HCT116 (cell line): ENCODE measurements around the gene LSAMP. TPM values are rescaled to one million over a fixed set of nuclear protein-coding genes. Genes with fewer than 3 reads are reported as not detected.

Experiments used
- ATAC-seq: fragments of 200-7000 bp; cut with Tn5 transposase; 2 replicates; pipeline ENCODE4 v1.9.1; 2020; ENCODE audit warnings: mild to moderate bottlenecking, moderate library complexity
- BruUV-seq: library from RNA; stranded (reverse); fragments of 400-500 nt; replicated peaks from 2 replicates; lab custom pipeline; 2021; lab: Mats Ljungman, UMichigan
- CTCF ChIA-PET: fragments of 300-600 bp; sonication (Branson Sonifier 250); formaldehyde crosslinking; loops from one replicate; lab custom pipeline; 2021; ENCODE audit warnings: antibody characterized with exemption; lab: Charles Lee
- POLR2A ChIA-PET: fragments of 300-600, 350-600 bp; sonication (Branson Sonifier 250); formaldehyde crosslinking; loops from one replicate; lab custom pipeline; 2021; ENCODE audit warnings: antibody characterized with exemption; lab: Charles Lee
- RAD21 ChIA-PET, 2 experiments: fragments of 300-600 bp; sonication (Branson Sonifier 250); formaldehyde crosslinking; loops; one replicate each; lab custom pipeline; 2023; ENCODE audit warnings: low total read pairs in 2 of 2; ENCODE audit not compliant: uncharacterized antibody in 2 of 2, unreplicated experiment in 2 of 2, low non-redundant PET in 1 of 2; lab: Charles Lee
- DNase-seq: peaks from one replicate; pipeline ENCODE4 v3.0.0-alpha.2; 2010; ENCODE audit warnings: low read depth, low spot score
- H2AFZ ChIP-seq: fragments of 200-600 bp; shearing (Covaris generic), sonication (generic); 2 replicates; pipeline ENCODE4 v1.6.1; 2017; ENCODE audit warnings: low read depth, mixed run types, mixed read lengths, antibody characterized with exemption, low read length; ENCODE audit not compliant: poor library complexity, severe bottlenecking
- H3K27ac ChIP-seq: 2 replicates; pipeline ENCODE4 v1.5.1; 2012; ENCODE audit warnings: low read depth, low read length
- H3K27me3 ChIP-seq: fragments of 200-600 bp; sonication (generic); 2 replicates; pipeline ENCODE4 v1.6.1; 2016; ENCODE audit warnings: mixed run types, low read length, mixed read lengths; ENCODE audit not compliant: insufficient read depth
- H3K36me3 ChIP-seq, 2 experiments: fragments of 200-500 bp in 1 of 2; fragments of 200-600 bp in 1 of 2; sonication (Bioruptor generic) in 1 of 2; sonication (generic) in 1 of 2; 2 replicates each; pipeline versions ENCODE4 v1.5.1 to v1.6.1; 2014 to 2016; ENCODE audit warnings: low read length in 2 of 2, inconsistent platforms in 1 of 2, mixed read lengths in 1 of 2, mixed run types in 1 of 2; ENCODE audit not compliant: insufficient read depth in 2 of 2, control insufficient read depth in 1 of 2
- H3K4me1 ChIP-seq, 2 experiments: fragments of 200-600 bp in 1 of 2; sonication (generic) in 1 of 2; 2 replicates each; pipeline versions ENCODE4 v1.5.1 to v1.6.1; 2012 to 2017; ENCODE audit warnings: low read length in 2 of 2, inconsistent platforms in 1 of 2, mild to moderate bottlenecking in 1 of 2, mixed read lengths in 1 of 2, mixed run types in 1 of 2, moderate library complexity in 1 of 2; ENCODE audit not compliant: insufficient read depth in 2 of 2, control insufficient read depth in 1 of 2
- H3K4me2 ChIP-seq: fragments of 200-600 bp; sonication (generic); 2 replicates; pipeline ENCODE4 v1.6.1; 2017; ENCODE audit warnings: mixed run types, low read length, mixed read lengths
- H3K4me3 ChIP-seq, 2 experiments: fragments of 200-600 bp in 1 of 2; sonication (generic) in 1 of 2; replicated peaks in 1 of 2; 2 replicates each; pipeline ENCODE4 v1.5.1; 2011 to 2016; ENCODE audit warnings: low read length in 2 of 2, control low read depth in 1 of 2, low read depth in 1 of 2, mild to moderate bottlenecking in 1 of 2, mixed read lengths in 1 of 2, mixed run types in 1 of 2
- H3K79me2 ChIP-seq: fragments of 200-600 bp; sonication (generic); 2 replicates; pipeline ENCODE4 v1.6.1; 2017; ENCODE audit warnings: mild to moderate bottlenecking, mixed run types, low read length, moderate library complexity, mixed read lengths; ENCODE audit not compliant: insufficient read depth
- H3K9ac ChIP-seq: fragments of 200-600 bp; sonication (generic); 2 replicates; pipeline ENCODE4 v1.6.1; 2016; ENCODE audit warnings: low read length, mixed read lengths
- H3K9me2 ChIP-seq: fragments of 200-600 bp; sonication (generic), shearing (Covaris generic); 2 replicates; pipeline ENCODE4 v1.6.1; 2017; ENCODE audit warnings: mixed run types, mild to moderate bottlenecking, moderate library complexity; ENCODE audit not compliant: insufficient read depth
- H3K9me3 ChIP-seq, 2 experiments: fragments of 200-500 bp in 1 of 2; fragments of 200-600 bp in 1 of 2; sonication (Bioruptor generic) in 1 of 2; sonication (generic) in 1 of 2; 2 replicates each; pipeline ENCODE4 v1.6.1; 2014 to 2017; ENCODE audit warnings: low read length in 2 of 2, mixed read lengths in 2 of 2, inconsistent platforms in 1 of 2, low read depth in 1 of 2, mild to moderate bottlenecking in 1 of 2, mixed run types in 1 of 2, moderate library complexity in 1 of 2; ENCODE audit not compliant: control insufficient read depth in 1 of 2, insufficient read depth in 1 of 2
- H4K20me1 ChIP-seq: fragments of 200-600 bp; sonication (generic), shearing (Covaris generic); 2 replicates; pipeline ENCODE4 v1.6.1; 2017; ENCODE audit warnings: mixed run types, mild to moderate bottlenecking, moderate library complexity; ENCODE audit not compliant: insufficient read depth
- CBX3 ChIP-seq: IDR thresholded peaks from 2 replicates; pipeline ENCODE4 v1.6.1; 2012; ENCODE audit warnings: low read depth
- EZH2phosphoT487 ChIP-seq: fragments of 200-600 bp; IDR thresholded peaks from 2 replicates; pipeline ENCODE4 v1.6.1; 2018; ENCODE audit warnings: antibody characterized with exemption, borderline replicate concordance
- SP1 ChIP-seq: IDR thresholded peaks from 2 replicates; pipeline ENCODE4 v1.6.1; 2012; ENCODE audit warnings: low read depth
- TCF7L2 ChIP-seq: IDR thresholded peaks from 2 replicates; pipeline ENCODE4 v1.7.0; 2011; ENCODE audit warnings: borderline replicate concordance, inconsistent platforms; ENCODE audit not compliant: insufficient read depth, insufficient read length; ENCODE audit errors: extremely low read depth
- YY1 ChIP-seq: IDR thresholded peaks from 2 replicates; pipeline ENCODE4 v1.6.1; 2011; ENCODE audit warnings: low read length, low read depth, moderate library complexity, mild to moderate bottlenecking; ENCODE audit not compliant: insufficient replicate concordance; ENCODE audit errors: extremely low read depth
- ZNF274 ChIP-seq: fragments of 200-500 bp; sonication (Bioruptor generic); IDR thresholded peaks from 2 replicates; pipeline ENCODE4 v1.6.1; 2014; ENCODE audit warnings: mild to moderate bottlenecking, low read depth, low read length, inconsistent platforms
- intact Hi-C: fragments of 100-400 bp; cut with micrococcal nuclease; formaldehyde crosslinking; loops from 2 replicates; pipeline ENCODE4 v1.10.0; 2022
- total RNA-seq: library from RNA; stranded (reverse); gene quantifications from one replicate; pipeline ENCODE4 v1.2.1, GENCODE V29; 2021; ENCODE audit not compliant: unreplicated experiment
- TF ChIP-seq, protein P1 (sequence below): IDR thresholded peaks from 2 replicates; pipeline ENCODE4 v1.6.1; 2012; ENCODE audit warnings: low read depth
- TF ChIP-seq, protein P2 (sequence below): IDR thresholded peaks from 2 replicates; pipeline ENCODE4 v1.6.1; 2012
- TF ChIP-seq, protein P3 (sequence below), 3 experiments: fragments of 200-600 bp in 1 of 3; sonication (generic) in 1 of 3; IDR thresholded peaks in 2 of 3; conservative IDR thresholded peaks in 1 of 3; 2 replicates each; pipeline ENCODE4 v1.5.1; 2012 to 2017; ENCODE audit warnings: low read depth in 2 of 3, low read length in 2 of 3, antibody characterized with exemption in 1 of 3, borderline replicate concordance in 1 of 3, control low read depth in 1 of 3, mild to moderate bottlenecking in 1 of 3, mixed read lengths in 1 of 3, mixed run types in 1 of 3, moderate library complexity in 1 of 3; ENCODE audit not compliant: insufficient read depth in 1 of 3

The LSAMP gene
- total RNA-seq, 1 experiment from 2014 or later = 0.25 TPM

DNA sequence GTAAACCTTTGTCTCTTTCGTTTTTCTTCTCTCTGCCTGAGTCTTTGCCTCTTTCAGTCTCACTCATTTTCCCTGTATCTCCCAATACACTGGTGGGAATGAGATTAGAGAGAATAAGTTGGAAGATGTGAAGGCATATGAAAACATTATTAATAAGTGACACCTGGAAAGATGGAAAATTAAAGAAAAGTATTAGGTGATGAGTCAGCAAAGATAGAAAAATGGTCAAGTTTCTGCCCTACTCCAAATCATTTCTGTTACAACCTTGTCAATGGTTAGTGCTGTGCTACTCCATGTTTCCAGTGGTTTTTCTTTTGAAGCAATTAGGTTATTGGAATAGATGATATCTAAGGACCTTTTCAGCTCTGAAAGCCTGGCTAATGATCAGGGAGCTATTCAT, 252.8 kb downstream of the LSAMP start:
- no peaks in the 10 kb centered on the region for H3K36me3 ChIP-seq
- no peak for TF ChIP-seq CBX3
- TF ChIP-seq, protein P1, sequence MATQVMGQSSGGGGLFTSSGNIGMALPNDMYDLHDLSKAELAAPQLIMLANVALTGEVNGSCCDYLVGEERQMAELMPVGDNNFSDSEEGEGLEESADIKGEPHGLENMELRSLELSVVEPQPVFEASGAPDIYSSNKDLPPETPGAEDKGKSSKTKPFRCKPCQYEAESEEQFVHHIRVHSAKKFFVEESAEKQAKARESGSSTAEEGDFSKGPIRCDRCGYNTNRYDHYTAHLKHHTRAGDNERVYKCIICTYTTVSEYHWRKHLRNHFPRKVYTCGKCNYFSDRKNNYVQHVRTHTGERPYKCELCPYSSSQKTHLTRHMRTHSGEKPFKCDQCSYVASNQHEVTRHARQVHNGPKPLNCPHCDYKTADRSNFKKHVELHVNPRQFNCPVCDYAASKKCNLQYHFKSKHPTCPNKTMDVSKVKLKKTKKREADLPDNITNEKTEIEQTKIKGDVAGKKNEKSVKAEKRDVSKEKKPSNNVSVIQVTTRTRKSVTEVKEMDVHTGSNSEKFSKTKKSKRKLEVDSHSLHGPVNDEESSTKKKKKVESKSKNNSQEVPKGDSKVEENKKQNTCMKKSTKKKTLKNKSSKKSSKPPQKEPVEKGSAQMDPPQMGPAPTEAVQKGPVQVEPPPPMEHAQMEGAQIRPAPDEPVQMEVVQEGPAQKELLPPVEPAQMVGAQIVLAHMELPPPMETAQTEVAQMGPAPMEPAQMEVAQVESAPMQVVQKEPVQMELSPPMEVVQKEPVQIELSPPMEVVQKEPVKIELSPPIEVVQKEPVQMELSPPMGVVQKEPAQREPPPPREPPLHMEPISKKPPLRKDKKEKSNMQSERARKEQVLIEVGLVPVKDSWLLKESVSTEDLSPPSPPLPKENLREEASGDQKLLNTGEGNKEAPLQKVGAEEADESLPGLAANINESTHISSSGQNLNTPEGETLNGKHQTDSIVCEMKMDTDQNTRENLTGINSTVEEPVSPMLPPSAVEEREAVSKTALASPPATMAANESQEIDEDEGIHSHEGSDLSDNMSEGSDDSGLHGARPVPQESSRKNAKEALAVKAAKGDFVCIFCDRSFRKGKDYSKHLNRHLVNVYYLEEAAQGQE = no peak
- TF ChIP-seq, protein P2, sequence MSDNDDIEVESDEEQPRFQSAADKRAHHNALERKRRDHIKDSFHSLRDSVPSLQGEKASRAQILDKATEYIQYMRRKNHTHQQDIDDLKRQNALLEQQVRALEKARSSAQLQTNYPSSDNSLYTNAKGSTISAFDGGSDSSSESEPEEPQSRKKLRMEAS = no peak
- no peak for TF ChIP-seq ZNF274
- no peak for TF ChIP-seq TCF7L2
- TF ChIP-seq EZH2phosphoT487 = no peak
- TF ChIP-seq SP1 = no peak
- no peak for TF ChIP-seq YY1
- TF ChIP-seq, protein P3, sequence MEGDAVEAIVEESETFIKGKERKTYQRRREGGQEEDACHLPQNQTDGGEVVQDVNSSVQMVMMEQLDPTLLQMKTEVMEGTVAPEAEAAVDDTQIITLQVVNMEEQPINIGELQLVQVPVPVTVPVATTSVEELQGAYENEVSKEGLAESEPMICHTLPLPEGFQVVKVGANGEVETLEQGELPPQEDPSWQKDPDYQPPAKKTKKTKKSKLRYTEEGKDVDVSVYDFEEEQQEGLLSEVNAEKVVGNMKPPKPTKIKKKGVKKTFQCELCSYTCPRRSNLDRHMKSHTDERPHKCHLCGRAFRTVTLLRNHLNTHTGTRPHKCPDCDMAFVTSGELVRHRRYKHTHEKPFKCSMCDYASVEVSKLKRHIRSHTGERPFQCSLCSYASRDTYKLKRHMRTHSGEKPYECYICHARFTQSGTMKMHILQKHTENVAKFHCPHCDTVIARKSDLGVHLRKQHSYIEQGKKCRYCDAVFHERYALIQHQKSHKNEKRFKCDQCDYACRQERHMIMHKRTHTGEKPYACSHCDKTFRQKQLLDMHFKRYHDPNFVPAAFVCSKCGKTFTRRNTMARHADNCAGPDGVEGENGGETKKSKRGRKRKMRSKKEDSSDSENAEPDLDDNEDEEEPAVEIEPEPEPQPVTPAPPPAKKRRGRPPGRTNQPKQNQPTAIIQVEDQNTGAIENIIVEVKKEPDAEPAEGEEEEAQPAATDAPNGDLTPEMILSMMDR (IDR thresholded peaks at IDR 0.05 in 2 of 3, conservative IDR thresholded peaks at IDR 0.05 in 1 of 3; ENCODE audit: borderline replicate concordance in 1 of 3, insufficient read depth in 1 of 3, low read depth in 2 of 3, low read length in 2 of 3) = no peak
- TF ChIP-seq, all 23 proteins: peak for 0
- no peaks in the 10 kb centered on the region for H3K4me1 ChIP-seq
- DNase-seq (no peak), ATAC-seq (no peak)
- no peaks in the 10 kb centered on the region for H3K27me3 ChIP-seq
- intact Hi-C loops = no loop called here
- ChIA-PET POLR2A (no interaction called here), CTCF (no interaction called here), RAD21 (no interaction called here)
- no peak overlapping the region for H2AFZ ChIP-seq
- H3K4me2 ChIP-seq = no peak overlapping the region
- no TSS peak for BruUV-seq
- no peaks in the 10 kb centered on the region for H3K79me2 ChIP-seq
- H3K4me3 ChIP-seq = no peak overlapping the region
- H3K27ac ChIP-seq = no peak overlapping the region
- H3K9ac ChIP-seq = no peak overlapping the region
- no peaks in the 10 kb centered on the region for H4K20me1 ChIP-seq
- no peaks in the 10 kb centered on the region for H3K9me3 ChIP-seq
- H3K9me2 ChIP-seq = no peaks in the 10 kb centered on the region
